Effector memory CD4-positive, alpha-beta T cell (primary cell): Measurements from ENCODE around the gene ZMYND8.
"Not testable (repeated sequence)": the region's sequence is repeated elsewhere in the genome, so short reads cannot be mapped to it uniquely, and the experiment has no call there.

Source experiments
- DNase-seq, 3 donors: peaks; one replicate each; pipeline ENCODE4 v3.0.0-alpha.2; 2020
- H3K27ac ChIP-seq: 2 replicates; pipeline ENCODE4 v1.7.0; 2013; ENCODE audit warnings: mild to moderate bottlenecking, low read length, moderate library complexity; ENCODE audit not compliant: insufficient read depth, poor library complexity, severe bottlenecking
- H3K27me3 ChIP-seq: replicated peaks from 2 replicates; pipeline ENCODE4 v1.7.0; 2013; ENCODE audit warnings: mild to moderate bottlenecking, low read length; ENCODE audit not compliant: insufficient read depth, control insufficient read depth, poor library complexity, severe bottlenecking
- H3K36me3 ChIP-seq: 2 replicates; pipeline ENCODE4 v1.7.0; 2013; ENCODE audit warnings: mild to moderate bottlenecking, low read length, moderate library complexity; ENCODE audit not compliant: control insufficient read depth, insufficient read depth
- H3K4me1 ChIP-seq: 2 replicates; pipeline ENCODE4 v1.7.0; 2013; ENCODE audit warnings: low read length, mild to moderate bottlenecking; ENCODE audit not compliant: control insufficient read depth, insufficient read depth, poor library complexity, severe bottlenecking
- H3K4me3 ChIP-seq: 2 replicates; pipeline ENCODE4 v1.7.0; 2013; ENCODE audit warnings: low read length, low read depth, mild to moderate bottlenecking; ENCODE audit not compliant: insufficient read depth, poor library complexity, severe bottlenecking
- H3K9me3 ChIP-seq: 2 replicates; pipeline ENCODE4 v1.7.0; 2013; ENCODE audit warnings: mild to moderate bottlenecking, low read length, moderate library complexity; ENCODE audit not compliant: control insufficient read depth

The ZMYND8 gene

GRCh38 chr20:47208534-47209174 lies 147.8 kb downstream of the ZMYND8 start:
- H3K27ac ChIP-seq, result no peak overlapping the region
- no peaks in the 10 kb centered on the region for H3K27me3 ChIP-seq
- H3K4me1 ChIP-seq, result no peaks in the 10 kb centered on the region
- H3K4me3 ChIP-seq, result no peak overlapping the region
- H3K36me3 ChIP-seq, result peaks cover 47% of the 10 kb centered on the region
- no peaks in the 10 kb centered on the region for H3K9me3 ChIP-seq
- DNase-seq, result no peak

GRCh38 chr20:47206962-47207641 lies 149.4 kb downstream of the ZMYND8 start:
- H3K27ac ChIP-seq, result no peak overlapping the region
- H3K36me3 ChIP-seq, result peaks cover 31% of the 10 kb centered on the region
- no peak for DNase-seq
- no peaks in the 10 kb centered on the region for H3K27me3 ChIP-seq
- H3K4me3 ChIP-seq, result no peak overlapping the region
- H3K4me1 ChIP-seq, result no peaks in the 10 kb centered on the region
- no peaks in the 10 kb centered on the region for H3K9me3 ChIP-seq

GRCh38 chr20:47206552-47206951 lies 149.9 kb downstream of the ZMYND8 start:
- H3K27me3 ChIP-seq, H3K4me1 ChIP-seq, H3K27ac ChIP-seq, DNase-seq, H3K9me3 ChIP-seq, H3K4me3 ChIP-seq: not testable (repeated sequence)
- H3K36me3 ChIP-seq, result peaks cover 26% of the 10 kb centered on the region

- Histone ChIP-seq H3K9me3 (no peaks in the 10 kb centered on the region), H3K27ac (no peak overlapping the region), H3K36me3 (peaks cover 17% of the 10 kb centered on the region), H3K4me1 (no peaks in the 10 kb centered on the region), H3K4me3 (no peak overlapping the region), H3K27me3 (no peaks in the 10 kb centered on the region)
- no peak for DNase-seq
Observed at GRCh38 chr20:47205577-47206123, 150.8 kb downstream of the ZMYND8 start.

GRCh38 chr20:47204850-47205122 lies 151.7 kb downstream of the ZMYND8 start:
- DNase-seq, H3K4me3 ChIP-seq, H3K4me1 ChIP-seq, H3K36me3 ChIP-seq, H3K27me3 ChIP-seq, H3K27ac ChIP-seq, H3K9me3 ChIP-seq: not testable (repeated sequence)

GRCh38 chr20:47204008-47204849 lies 152.3 kb downstream of the ZMYND8 start:
- no peaks in the 10 kb centered on the region for H3K9me3 ChIP-seq
- no peak overlapping the region for H3K27ac ChIP-seq
- DNase-seq, result no peak
- no peaks in the 10 kb centered on the region for H3K27me3 ChIP-seq
- peaks cover 4% of the 10 kb centered on the region for H3K36me3 ChIP-seq
- H3K4me1 ChIP-seq, result no peaks in the 10 kb centered on the region
- H3K4me3 ChIP-seq, result no peak overlapping the region

- no peaks in the 10 kb centered on the region for H3K27me3 ChIP-seq
- DNase-seq, result no peak
- no peaks in the 10 kb centered on the region for H3K4me1 ChIP-seq
- H3K9me3 ChIP-seq, result no peaks in the 10 kb centered on the region
- H3K4me3 ChIP-seq, result no peak overlapping the region
- no peak overlapping the region for H3K27ac ChIP-seq
- no peaks in the 10 kb centered on the region for H3K36me3 ChIP-seq
Observed at GRCh38 chr20:47202733-47203667, 153.5 kb downstream of the ZMYND8 start.

- H3K27ac ChIP-seq, result no peak overlapping the region
- no peak for DNase-seq
- H3K4me3 ChIP-seq, result no peak overlapping the region
Observed at GRCh38 chr20:47201074-47201730, 155.3 kb downstream of the ZMYND8 start.

GRCh38 chr20:47198996-47199552 lies 157.4 kb downstream of the ZMYND8 start:
- no peak for DNase-seq

More at GRCh38 chr20:47201074-47201730, 155.3 kb downstream of the ZMYND8 start:
- Histone ChIP-seq H3K36me3 (no peaks in the 10 kb centered on the region), H3K4me1 (no peaks in the 10 kb centered on the region), H3K9me3 (no peaks in the 10 kb centered on the region), H3K27me3 (no peaks in the 10 kb centered on the region)

More at GRCh38 chr20:47198996-47199552, 157.4 kb downstream of the ZMYND8 start:
- H3K9me3 ChIP-seq, result no peaks in the 10 kb centered on the region
- no peak overlapping the region for H3K4me3 ChIP-seq
- no peaks in the 10 kb centered on the region for H3K4me1 ChIP-seq
- H3K36me3 ChIP-seq, result no peaks in the 10 kb centered on the region
- H3K27me3 ChIP-seq, result no peaks in the 10 kb centered on the region
- H3K27ac ChIP-seq, result no peak overlapping the region
